Measurements from ENCODE around the gene C1orf141. TPM values are rescaled to one million over a fixed set of nuclear protein-coding genes. Genes with fewer than 3 reads are reported as not detected.

The C1orf141 gene
- total RNA-seq, 1 donor from 2014 or later, result not detected

DNA sequence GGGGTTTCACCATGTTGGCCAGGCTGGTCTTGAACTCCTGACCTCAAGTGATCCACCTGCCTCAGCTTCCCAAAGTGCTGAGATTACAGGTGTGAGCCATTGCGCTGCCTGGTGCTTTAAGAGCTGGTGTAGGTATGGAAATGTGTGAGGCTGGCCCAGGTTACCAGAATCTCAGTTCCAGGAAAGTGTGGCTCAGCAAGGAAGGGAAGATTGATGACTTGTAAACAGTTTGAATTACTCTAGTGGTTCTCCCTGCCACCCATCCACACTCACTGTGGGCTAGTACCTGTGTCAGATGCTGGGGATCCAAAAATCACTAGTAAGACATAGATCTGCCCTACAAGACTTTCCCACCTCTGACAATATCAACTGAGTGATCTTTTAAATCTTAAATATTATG is 46.3 kb downstream of the C1orf141 start:
- H3K9me3 Mint-ChIP-seq (ENCODE audit: unreplicated experiment), result no peaks in the 10 kb centered on the region
- no peak for DNase-seq (ENCODE audit: low spot score)
- H3K36me3 Mint-ChIP-seq (ENCODE audit: low read depth, unreplicated experiment), result no peaks in the 10 kb centered on the region
- TF ChIP-seq, protein P1, sequence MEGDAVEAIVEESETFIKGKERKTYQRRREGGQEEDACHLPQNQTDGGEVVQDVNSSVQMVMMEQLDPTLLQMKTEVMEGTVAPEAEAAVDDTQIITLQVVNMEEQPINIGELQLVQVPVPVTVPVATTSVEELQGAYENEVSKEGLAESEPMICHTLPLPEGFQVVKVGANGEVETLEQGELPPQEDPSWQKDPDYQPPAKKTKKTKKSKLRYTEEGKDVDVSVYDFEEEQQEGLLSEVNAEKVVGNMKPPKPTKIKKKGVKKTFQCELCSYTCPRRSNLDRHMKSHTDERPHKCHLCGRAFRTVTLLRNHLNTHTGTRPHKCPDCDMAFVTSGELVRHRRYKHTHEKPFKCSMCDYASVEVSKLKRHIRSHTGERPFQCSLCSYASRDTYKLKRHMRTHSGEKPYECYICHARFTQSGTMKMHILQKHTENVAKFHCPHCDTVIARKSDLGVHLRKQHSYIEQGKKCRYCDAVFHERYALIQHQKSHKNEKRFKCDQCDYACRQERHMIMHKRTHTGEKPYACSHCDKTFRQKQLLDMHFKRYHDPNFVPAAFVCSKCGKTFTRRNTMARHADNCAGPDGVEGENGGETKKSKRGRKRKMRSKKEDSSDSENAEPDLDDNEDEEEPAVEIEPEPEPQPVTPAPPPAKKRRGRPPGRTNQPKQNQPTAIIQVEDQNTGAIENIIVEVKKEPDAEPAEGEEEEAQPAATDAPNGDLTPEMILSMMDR (IDR thresholded peaks at IDR 0.05; ENCODE audit: unreplicated experiment), result no peak
- H3K27me3 Mint-ChIP-seq (ENCODE audit: unreplicated experiment), result peaks cover 1% of the 10 kb centered on the region
- H3K4me3 Mint-ChIP-seq (ENCODE audit: unreplicated experiment), result no peak overlapping the region
- no peak overlapping the region for H3K27ac Mint-ChIP-seq (ENCODE audit: unreplicated experiment)
- H3K4me1 Mint-ChIP-seq (ENCODE audit: unreplicated experiment), result no peaks in the 10 kb centered on the region

DNA sequence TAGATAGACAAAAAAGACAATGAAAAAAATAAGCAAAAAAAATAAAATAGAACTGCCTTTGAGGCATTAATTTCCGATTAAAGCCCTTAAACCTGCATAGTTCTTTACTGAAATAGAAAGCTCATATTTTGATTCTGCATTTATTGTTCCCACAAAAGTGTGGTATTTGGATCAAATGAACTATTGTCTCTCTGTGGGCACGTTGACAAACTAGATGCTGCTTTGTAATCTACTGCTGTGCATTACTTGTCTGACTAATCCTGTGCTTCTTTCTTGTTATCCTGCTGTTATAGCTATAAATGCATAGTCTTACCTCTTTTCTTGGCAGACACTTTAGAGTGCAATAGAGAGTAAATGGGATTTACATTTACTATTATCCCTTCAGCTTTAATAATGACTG is 49.4 kb downstream of the C1orf141 start:
- H3K36me3 Mint-ChIP-seq (ENCODE audit: low read depth, unreplicated experiment), result no peaks in the 10 kb centered on the region
- no peak overlapping the region for H3K27ac Mint-ChIP-seq (ENCODE audit: unreplicated experiment)
- no peaks in the 10 kb centered on the region for H3K27me3 Mint-ChIP-seq (ENCODE audit: unreplicated experiment)
- no peak overlapping the region for H3K4me3 Mint-ChIP-seq (ENCODE audit: unreplicated experiment)
- TF ChIP-seq, protein P1 (IDR thresholded peaks at IDR 0.05; ENCODE audit: unreplicated experiment), result no peak
- DNase-seq (ENCODE audit: low spot score), result no peak
- H3K4me1 Mint-ChIP-seq (ENCODE audit: unreplicated experiment), result no peaks in the 10 kb centered on the region
- no peaks in the 10 kb centered on the region for H3K9me3 Mint-ChIP-seq (ENCODE audit: unreplicated experiment)

DNA sequence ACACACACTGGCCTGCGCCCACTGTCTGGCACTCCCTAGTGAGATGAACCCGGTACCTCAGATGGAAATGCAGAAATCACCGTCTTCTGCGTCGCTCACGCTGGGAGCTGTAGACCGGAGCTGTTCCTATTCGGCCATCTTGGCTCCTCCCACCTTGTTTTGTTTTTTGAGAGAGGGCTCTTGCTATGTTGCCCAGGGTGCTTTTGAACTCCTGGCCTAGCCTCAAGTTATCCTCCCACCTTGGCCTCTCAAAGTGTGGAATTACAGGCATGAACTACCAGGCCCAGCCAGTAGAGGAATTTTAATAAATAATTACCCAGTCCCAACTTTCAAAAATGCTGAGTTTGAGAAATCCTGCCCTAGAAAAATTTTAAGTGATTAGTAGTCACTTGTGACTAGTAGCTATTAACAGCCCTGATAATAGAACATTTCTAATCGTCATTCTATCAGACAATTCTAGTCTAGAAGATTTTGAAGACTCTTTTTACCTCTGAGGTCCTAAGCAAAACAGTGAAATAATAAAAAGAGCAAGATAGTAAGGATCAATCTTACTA is 49.9 kb downstream of the C1orf141 start:
- Mint-ChIP-seq H3K4me3 (ENCODE audit: unreplicated experiment) (no peak overlapping the region), H3K27me3 (ENCODE audit: unreplicated experiment) (no peaks in the 10 kb centered on the region), H3K9me3 (ENCODE audit: unreplicated experiment) (no peaks in the 10 kb centered on the region), H3K36me3 (ENCODE audit: low read depth, unreplicated experiment) (no peaks in the 10 kb centered on the region), H3K4me1 (ENCODE audit: unreplicated experiment) (no peaks in the 10 kb centered on the region), H3K27ac (ENCODE audit: unreplicated experiment) (no peak overlapping the region)
- TF ChIP-seq, protein P1 (IDR thresholded peaks at IDR 0.05; ENCODE audit: unreplicated experiment), result no peak
- no peak for DNase-seq (ENCODE audit: low spot score)

DNA sequence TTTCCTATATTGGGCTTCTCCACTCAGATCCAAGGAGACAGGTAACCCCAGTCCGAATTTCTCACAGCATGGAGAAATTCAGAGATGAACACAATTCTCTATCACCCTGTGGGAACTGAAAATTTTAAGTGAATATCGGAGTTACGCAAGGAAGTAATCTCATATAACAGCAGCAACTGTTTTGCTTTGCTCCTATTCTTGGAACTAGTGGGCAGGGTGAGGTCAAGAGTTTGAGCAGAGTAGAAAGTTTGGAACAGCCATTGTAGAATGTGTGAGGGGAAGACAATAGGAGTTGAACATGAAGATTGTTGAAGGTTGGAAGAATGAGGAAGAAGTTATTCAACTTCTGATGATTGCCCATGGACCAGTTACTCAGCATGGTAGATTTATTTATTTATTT is 56.5 kb downstream of the C1orf141 start:
- no peak for DNase-seq (ENCODE audit: low spot score)
- Mint-ChIP-seq H3K36me3 (ENCODE audit: low read depth, unreplicated experiment) (no peaks in the 10 kb centered on the region), H3K27me3 (ENCODE audit: unreplicated experiment) (no peaks in the 10 kb centered on the region), H3K4me1 (ENCODE audit: unreplicated experiment) (no peaks in the 10 kb centered on the region), H3K9me3 (ENCODE audit: unreplicated experiment) (no peaks in the 10 kb centered on the region), H3K4me3 (ENCODE audit: unreplicated experiment) (no peak overlapping the region), H3K27ac (ENCODE audit: unreplicated experiment) (no peak overlapping the region)
- TF ChIP-seq, protein P1 (IDR thresholded peaks at IDR 0.05; ENCODE audit: unreplicated experiment), result no peak

DNA sequence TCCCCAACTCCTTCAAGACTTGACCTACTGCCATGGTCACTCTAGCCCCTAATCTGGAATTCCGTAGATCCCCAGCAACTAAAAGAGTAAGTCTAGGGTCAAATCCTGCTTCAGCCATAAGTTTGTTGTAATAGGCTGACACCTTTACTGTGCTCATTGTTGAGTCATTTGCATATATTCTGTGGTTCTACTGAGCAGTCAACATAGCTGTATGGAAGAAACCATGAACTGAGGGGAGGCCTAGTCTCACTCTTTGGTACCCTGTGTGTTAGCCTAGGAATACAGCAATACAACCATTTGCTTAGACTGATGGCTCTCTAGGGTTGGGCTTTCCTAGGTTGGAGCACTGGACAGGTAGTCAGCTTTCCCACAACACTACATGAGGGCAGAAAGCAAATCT is 57.2 kb downstream of the C1orf141 start:
- DNase-seq (ENCODE audit: low spot score), result no peak
- H3K9me3 Mint-ChIP-seq (ENCODE audit: unreplicated experiment), result peaks cover 2% of the 10 kb centered on the region
- H3K4me3 Mint-ChIP-seq (ENCODE audit: unreplicated experiment), result no peak overlapping the region
- no peaks in the 10 kb centered on the region for H3K27me3 Mint-ChIP-seq (ENCODE audit: unreplicated experiment)
- TF ChIP-seq, protein P1 (IDR thresholded peaks at IDR 0.05; ENCODE audit: unreplicated experiment), result no peak
- H3K4me1 Mint-ChIP-seq (ENCODE audit: unreplicated experiment), result no peaks in the 10 kb centered on the region
- no peak overlapping the region for H3K27ac Mint-ChIP-seq (ENCODE audit: unreplicated experiment)
- no peaks in the 10 kb centered on the region for H3K36me3 Mint-ChIP-seq (ENCODE audit: low read depth, unreplicated experiment)

All from endothelial cell (in vitro differentiated cells).